ENCODE results near the gene TMPRSS12.
"Not testable (repeated sequence)": the region's sequence is repeated elsewhere in the genome, so short reads cannot be mapped to it uniquely, and the experiment has no call there.

Gene TMPRSS12

DNA sequence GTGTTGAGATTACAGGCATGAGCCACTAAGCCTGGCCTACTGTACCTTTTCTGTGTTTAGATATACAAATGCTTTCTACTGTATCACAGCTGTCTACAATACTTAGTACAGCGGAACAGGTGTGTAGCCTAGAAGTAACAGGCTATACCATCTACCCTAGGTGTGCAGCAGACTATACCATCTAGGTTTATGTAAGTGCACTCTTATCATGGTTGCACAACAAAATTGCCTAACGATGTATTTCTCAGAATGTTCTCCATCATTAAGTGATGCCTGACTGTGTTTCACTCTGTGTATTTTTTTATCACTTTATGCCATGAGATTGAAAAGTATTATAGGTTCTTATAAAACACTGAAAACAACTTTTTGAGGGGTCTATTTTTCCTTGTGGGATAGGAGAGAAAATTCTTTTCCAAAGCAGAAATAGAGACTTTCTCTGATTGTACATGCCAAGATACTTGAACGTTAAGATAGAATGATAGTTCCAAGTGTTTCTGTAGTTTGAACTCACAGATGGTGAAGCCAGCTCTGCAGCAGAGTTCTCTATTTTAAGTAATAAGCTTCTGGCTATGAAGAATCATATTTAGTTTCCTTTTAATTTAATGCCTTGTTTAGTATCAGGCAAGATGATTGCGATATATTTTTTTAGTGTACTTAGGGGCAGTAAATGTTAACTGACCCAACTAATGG, 17.0 kb downstream of the TMPRSS12 start:
- no peak for DNase-seq

- no peak for DNase-seq
Measured at GRCh38 chr12:50862316-50862715, 19.6 kb downstream of the TMPRSS12 start.

GRCh38 chr12:50865266-50865665, 22.5 kb downstream of the TMPRSS12 start:
- no peak for DNase-seq

DNA sequence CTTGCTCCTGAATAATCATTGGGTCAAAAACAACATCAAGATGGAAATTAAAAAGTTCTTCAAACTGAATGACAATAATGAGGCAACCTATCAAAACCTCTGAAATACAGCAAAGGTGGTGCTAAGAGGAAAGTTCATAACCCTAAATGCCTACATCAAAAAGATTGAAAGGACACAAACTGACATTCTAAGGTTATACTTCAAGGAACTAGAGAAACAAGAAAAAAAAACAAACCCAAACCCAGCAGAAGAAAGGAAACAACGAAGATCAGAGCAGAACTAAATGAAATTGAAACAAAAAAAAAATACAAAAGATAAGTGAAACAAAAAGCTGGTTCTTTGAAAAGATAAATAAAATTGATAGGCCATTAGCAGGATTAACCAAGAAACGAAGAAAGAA, 26.2 kb downstream of the TMPRSS12 start:
- DNase-seq = not testable (repeated sequence)

- no peak for DNase-seq
Measured at GRCh38 chr12:50882563-50882962, 39.8 kb downstream of the TMPRSS12 start.

GRCh38 chr12:50887191-50887590, 44.5 kb downstream of the TMPRSS12 start:
- DNase-seq = no peak

DNA sequence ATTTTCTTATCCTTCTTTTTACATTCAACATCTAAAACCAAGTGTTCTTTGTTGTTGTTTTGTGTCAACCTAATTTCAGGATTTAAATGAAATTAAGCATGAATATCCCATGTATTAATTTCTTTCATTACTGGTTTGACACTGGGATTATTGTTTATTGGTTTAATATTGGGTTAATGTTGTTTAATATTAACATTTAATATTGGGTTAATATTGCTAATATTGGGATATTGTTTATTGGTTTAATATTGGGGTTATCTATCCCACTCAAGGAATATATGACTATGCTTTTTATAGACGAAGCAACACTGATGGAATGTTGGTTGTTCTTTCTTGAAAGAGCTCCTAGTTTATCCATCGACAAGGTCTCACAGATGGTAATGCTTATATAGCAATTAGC, 45.9 kb downstream of the TMPRSS12 start:
- no peak for DNase-seq

GRCh38 chr12:50894241-50894640, 51.5 kb downstream of the TMPRSS12 start:
- DNase-seq = no peak

DNA sequence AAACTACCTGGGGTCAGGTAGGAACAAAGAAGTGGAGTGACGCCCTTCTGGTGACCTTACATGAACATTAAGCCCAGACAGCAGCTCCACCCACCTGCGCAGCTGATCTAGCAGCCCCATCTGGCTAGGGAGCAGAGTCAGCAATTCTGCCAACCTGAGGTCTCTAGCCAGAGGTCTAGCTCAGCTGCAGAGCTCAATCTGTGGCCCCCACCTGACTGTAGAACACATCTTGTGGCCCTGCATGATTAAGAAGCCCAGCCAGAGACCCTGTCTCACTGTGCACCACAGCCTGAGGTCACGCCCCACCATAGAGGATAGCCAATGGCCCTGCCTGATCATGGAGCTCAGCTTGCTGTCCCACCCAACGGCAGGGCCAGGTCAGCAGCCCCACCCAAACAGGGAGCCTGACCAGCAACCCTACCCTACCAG, 59.0 kb downstream of the TMPRSS12 start:
- no peak for DNase-seq

GRCh38 chr12:50908479-50908878, 65.8 kb downstream of the TMPRSS12 start:
- not testable (repeated sequence) for DNase-seq

GRCh38 chr12:50912361-50912760, 69.6 kb downstream of the TMPRSS12 start:
- DNase-seq = not testable (repeated sequence)

DNA sequence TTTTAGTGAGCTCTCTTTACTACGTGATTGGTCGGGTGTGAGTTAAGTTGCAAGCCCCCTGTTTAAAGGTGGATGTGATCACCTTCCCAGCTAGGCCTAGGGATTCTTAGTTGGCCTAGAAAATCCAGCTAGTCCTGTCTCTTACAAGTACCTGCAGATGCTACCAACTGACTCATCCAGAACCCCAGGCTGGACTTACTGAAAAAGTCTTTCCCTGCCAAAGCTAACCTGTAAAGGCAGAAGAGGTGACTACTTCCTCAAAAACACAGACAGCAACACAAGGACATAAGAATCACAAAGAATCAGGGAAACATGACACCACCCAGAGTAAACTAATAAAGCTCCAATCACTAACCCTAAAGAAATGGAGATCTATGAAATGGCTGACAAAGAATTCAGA, 70.5 kb downstream of the TMPRSS12 start:
- no peak for DNase-seq

DNA sequence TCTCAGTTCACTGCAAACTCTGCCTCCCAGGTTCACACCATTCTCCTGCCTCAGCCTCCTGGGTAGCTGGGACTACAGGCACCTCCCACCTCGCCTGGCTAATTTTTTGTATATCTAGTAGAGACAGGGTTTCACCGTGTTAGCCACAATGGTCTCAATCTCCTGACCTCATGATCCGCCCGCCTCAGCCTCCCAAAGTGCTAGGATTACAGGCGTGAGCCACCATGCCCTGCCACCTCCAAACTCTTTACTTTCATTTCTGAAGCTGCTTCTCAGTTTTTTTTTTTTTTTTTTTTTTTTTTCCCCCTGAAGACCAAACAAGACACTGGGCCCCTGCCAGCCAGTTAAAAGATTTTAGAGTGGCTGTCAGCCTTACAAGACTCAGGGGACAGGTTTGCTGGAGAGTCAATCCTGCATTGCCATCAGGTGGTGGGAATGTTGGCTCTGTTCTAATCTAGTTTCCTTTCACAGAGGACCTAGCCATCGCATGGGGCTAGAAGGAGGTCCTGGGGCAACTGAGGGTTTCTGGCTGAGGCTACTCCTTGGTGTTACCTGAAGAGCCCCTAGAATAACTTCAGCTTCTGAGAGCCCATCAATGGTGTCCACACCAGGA, 72.3 kb downstream of the TMPRSS12 start:
- DNase-seq = no peak

DNA sequence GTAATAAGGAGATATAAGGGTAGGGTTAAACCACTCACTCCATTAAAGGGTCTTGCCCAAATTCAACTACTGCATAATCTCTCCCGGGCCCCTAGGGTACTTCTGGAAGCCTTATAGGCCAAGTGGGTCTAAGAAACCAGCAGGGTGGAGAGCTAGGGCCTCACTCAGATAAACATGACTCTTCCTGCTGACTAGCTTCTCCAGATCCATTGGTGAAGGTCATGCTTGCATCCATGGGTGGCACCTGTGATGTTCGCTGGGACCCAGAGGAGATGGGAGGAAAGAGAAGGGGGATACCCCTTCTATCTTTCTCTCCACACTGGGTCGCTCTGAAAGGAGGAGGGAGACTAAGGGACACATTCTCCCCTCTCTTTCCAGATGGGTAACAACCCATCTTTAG, 73.6 kb downstream of the TMPRSS12 start:
- DNase-seq = no peak

DNA sequence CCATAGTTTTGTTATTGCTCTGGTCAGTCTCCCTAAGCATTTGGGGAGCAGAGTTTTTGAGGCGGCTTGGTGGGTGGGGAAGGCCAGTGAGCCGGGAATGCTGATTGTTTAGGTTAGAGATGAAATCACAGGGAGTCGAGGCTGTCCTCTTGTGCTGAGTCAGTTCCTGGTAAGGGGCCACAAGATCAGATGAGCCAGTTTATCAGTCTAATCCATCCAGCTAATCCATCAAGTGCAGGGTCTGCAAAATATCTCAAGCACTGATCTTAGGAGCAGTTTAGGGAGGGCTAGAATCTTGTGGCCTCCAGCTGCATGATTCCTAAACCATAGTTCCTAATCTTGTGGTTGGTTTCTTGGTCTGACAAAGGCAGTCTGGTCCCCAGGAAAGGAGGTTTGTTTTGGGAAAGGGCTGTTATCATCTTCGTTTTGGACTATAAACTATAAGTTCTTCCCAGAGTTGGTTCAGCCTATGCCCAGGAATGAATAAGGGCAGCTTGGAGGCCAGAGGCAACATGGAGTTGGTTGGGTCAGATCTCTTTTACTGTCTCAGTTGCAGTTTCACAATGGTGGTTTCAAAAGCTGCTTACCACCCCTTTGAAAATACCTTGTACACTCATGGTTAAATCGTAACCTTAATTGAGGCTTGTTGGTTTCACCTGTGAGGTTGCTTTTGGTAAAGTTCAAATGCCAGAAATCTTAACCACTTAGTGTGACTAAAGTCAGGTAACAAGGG, 76.0 kb downstream of the TMPRSS12 start:
- DNase-seq = no peak

GRCh38 chr12:50922820-50923219, 80.1 kb downstream of the TMPRSS12 start:
- DNase-seq = no peak

GRCh38 chr12:50923361-50924130, 80.8 kb downstream of the TMPRSS12 start:
- no peak for DNase-seq

- no peak for DNase-seq
Measured at GRCh38 chr12:50924131-50924438, 81.4 kb downstream of the TMPRSS12 start.

- DNase-seq = no peak
Measured at GRCh38 chr12:50924439-50925341, 82.0 kb downstream of the TMPRSS12 start.

GRCh38 chr12:50925342-50925651, 82.6 kb downstream of the TMPRSS12 start:
- DNase-seq = no peak

GRCh38 chr12:50925920-50926319, 83.2 kb downstream of the TMPRSS12 start:
- DNase-seq = no peak

GRCh38 chr12:50926415-50926814, 83.7 kb downstream of the TMPRSS12 start:
- DNase-seq = no peak
